CD8-positive, alpha-beta memory T cell (primary cell): ENCODE results near the gene C3AR1. TPM values are rescaled to one million over a fixed set of nuclear protein-coding genes. Genes with fewer than 3 reads are reported as not detected.
A peak's percentile ranks its signal among the peaks of the same experiment; 100 is the strongest.
"Not testable (repeated sequence)": the region's sequence is repeated elsewhere in the genome, so short reads cannot be mapped to it uniquely, and the experiment has no call there.

Experiments
- CTCF ChIA-PET: fragments of 350-600 bp; sonication (Branson Sonifier 250); formaldehyde crosslinking; loops from one replicate; lab custom pipeline; 2021; ENCODE audit warnings: antibody characterized with exemption; lab: Charles Lee
- POLR2A ChIA-PET: fragments of 350-600 bp; sonication (Branson Sonifier 250); formaldehyde crosslinking; loops from one replicate; lab custom pipeline; 2021; ENCODE audit warnings: antibody characterized with exemption; lab: Charles Lee
- DNase-seq, 5 donors: peaks; one replicate each; pipeline versions ENCODE4 v3.0.0 to v3.0.0-alpha.2; 2020 to 2022; ENCODE audit warnings: mixed read lengths in 1 of 5
- H3K27ac ChIP-seq: one replicate; pipeline ENCODE4 v1.7.0; 2013; ENCODE audit warnings: low read depth, mild to moderate bottlenecking, low read length, moderate library complexity
- H3K27me3 ChIP-seq: 2 replicates; pipeline ENCODE4 v1.7.0; 2013; ENCODE audit warnings: low read length, mild to moderate bottlenecking; ENCODE audit not compliant: insufficient read depth, poor library complexity, severe bottlenecking
- H3K36me3 ChIP-seq: 2 replicates; pipeline ENCODE4 v1.7.0; 2013; ENCODE audit warnings: mild to moderate bottlenecking, low read length, moderate library complexity; ENCODE audit not compliant: insufficient read depth
- H3K4me1 ChIP-seq: 2 replicates; pipeline ENCODE4 v1.7.0; 2013; ENCODE audit warnings: mild to moderate bottlenecking, low read length, moderate library complexity; ENCODE audit not compliant: insufficient read depth
- H3K4me3 ChIP-seq: 2 replicates; pipeline ENCODE4 v1.7.0; 2013; ENCODE audit warnings: mild to moderate bottlenecking, low read length
- H3K9me3 ChIP-seq: 2 replicates; pipeline ENCODE4 v1.7.0; 2013; ENCODE audit warnings: mild to moderate bottlenecking, low read length
- H3K27ac Mint-ChIP-seq, 8 donors: one replicate each; pipeline ENCODE4 v1.8.0; 2020 to 2021; ENCODE audit warnings: mixed read lengths in 8 of 8, mild to moderate bottlenecking in 6 of 8, inconsistent platforms in 3 of 8, moderate library complexity in 3 of 8
- H3K27me3 Mint-ChIP-seq, 2 donors: one replicate each; pipeline ENCODE4 v1.8.0; 2020 to 2021; ENCODE audit warnings: mixed read lengths in 2 of 2, mild to moderate bottlenecking in 1 of 2, moderate library complexity in 1 of 2
- H3K36me3 Mint-ChIP-seq, 3 donors: one replicate each; pipeline ENCODE4 v1.8.0; 2020 to 2021; ENCODE audit warnings: mixed read lengths in 3 of 3, inconsistent platforms in 1 of 3, mild to moderate bottlenecking in 1 of 3
- H3K4me1 Mint-ChIP-seq, 3 donors: one replicate each; pipeline ENCODE4 v1.8.0; 2020 to 2021; ENCODE audit warnings: mixed read lengths in 3 of 3, inconsistent platforms in 1 of 3, mild to moderate bottlenecking in 1 of 3
- H3K4me3 Mint-ChIP-seq, 7 donors: one replicate each; pipeline ENCODE4 v1.8.0; 2020 to 2021; ENCODE audit warnings: mixed read lengths in 7 of 7, mild to moderate bottlenecking in 6 of 7, moderate library complexity in 4 of 7, inconsistent platforms in 2 of 7
- H3K9me3 Mint-ChIP-seq, 5 donors: one replicate each; pipeline ENCODE4 v1.8.0; 2020 to 2022; ENCODE audit warnings: mixed read lengths in 5 of 5, mild to moderate bottlenecking in 3 of 5, moderate library complexity in 2 of 5, inconsistent platforms in 1 of 5
- polyA plus RNA-seq: library from polyadenylated mRNA; unstranded; fragments of 300-500 nt; fragmentation: Illumina TruSeq; gene quantifications from one replicate; pipeline ENCODE4 v1.2.3, GENCODE V29; 2021
- total RNA-seq, 2 experiments: library from RNA; stranded (reverse); gene quantifications; one replicate each; pipeline ENCODE4 v1.2.3, GENCODE V29; 2021

C3AR1 gene
- total and polyA plus RNA-seq, 3 experiments from 2014 or later, result 1.2 to 15.5 (median 2.0) TPM

DNA sequence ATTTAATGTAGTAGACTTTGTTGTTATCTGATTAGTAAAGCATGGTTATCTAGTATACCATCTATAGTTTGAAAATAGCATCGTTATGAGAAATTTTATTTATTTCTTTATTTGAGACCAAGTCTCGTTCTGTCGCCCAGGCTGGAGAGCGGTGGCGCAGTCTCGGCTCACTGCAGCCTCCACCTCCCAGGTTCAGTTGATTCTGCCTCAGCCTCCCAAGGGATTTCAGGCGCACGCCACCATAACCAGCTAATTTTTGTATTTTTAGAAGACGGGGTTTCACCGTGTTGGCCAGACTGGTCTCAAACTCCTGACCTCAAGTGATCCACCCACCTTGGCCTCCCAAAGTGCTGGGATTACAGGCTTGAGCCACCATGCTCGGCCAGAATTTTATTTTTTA is 23.1 kb upstream of the C3AR1 start:
- H3K36me3 ChIP-seq, result peaks cover 34% of the 10 kb centered on the region
- H3K27ac ChIP-seq, H3K9me3 Mint-ChIP-seq, H3K4me3 ChIP-seq, H3K27me3 ChIP-seq, H3K9me3 ChIP-seq, H3K4me3 Mint-ChIP-seq, DNase-seq, H3K27me3 Mint-ChIP-seq: not testable (repeated sequence)
- Mint-ChIP-seq H3K27ac (peak overlapping the region in 7 of 8 donors; percentile 91 to 96 (median 94)), H3K4me1 (peaks cover 42 to 57% (median 53%) of the 10 kb centered on the region in 3 donors), H3K36me3 (peaks cover 8 to 62% (median 22%) of the 10 kb centered on the region in 3 donors)
- H3K4me1 ChIP-seq, result peaks cover 47% of the 10 kb centered on the region
- POLR2A ChIA-PET, result interaction anchor here (0.9 kb wide), 1 partner anchor 57 kb away, joined by 4 read pairs; the partner anchor contains the start of gene FOXJ2
- CTCF ChIA-PET, result interaction anchor here (1.4 to 2.1 kb wide), 3 partner anchors 11 to 148 kb away, joined by 5 to 8 read pairs (median 7); no protein-coding TSS in a partner anchor

DNA sequence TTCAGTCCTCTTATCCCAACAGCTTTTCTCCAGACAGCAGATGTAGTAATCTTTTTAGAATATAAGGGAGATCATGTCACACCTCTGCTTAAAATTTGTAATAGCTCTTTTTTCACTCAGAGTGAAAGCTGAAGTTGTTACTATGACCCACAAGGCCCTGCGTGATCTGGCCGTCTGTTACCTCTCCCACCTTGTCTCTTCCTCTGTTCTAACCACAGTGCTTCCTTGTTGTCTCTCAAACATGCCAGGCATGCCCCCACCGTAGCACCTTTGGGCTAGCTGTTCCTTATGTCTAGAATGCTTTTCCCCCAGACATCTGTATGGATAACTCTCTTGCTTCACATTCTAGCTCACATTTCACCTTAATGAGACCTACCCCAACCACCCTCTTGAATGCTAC is 22.4 kb upstream of the C3AR1 start:
- CTCF ChIA-PET, result interaction anchor here (1.1 to 2.1 kb wide), 4 partner anchors 10 to 149 kb away, joined by 3 to 8 read pairs (median 6); no protein-coding TSS in a partner anchor
- Mint-ChIP-seq H3K27me3 (no peaks in the 10 kb centered on the region), H3K36me3 (peaks cover 8 to 57% (median 22%) of the 10 kb centered on the region in 3 donors), H3K4me3 (peak overlapping the region; percentile 70 to 83 (median 73)), H3K4me1 (peaks cover 49 to 64% (median 60%) of the 10 kb centered on the region in 3 donors), H3K27ac (peak overlapping the region; percentile 88 to 96 (median 94)), H3K9me3 (no peaks in the 10 kb centered on the region)
- DNase-seq, result peak; percentile 40 to 70 (median 58)
- Histone ChIP-seq H3K4me1 (peaks cover 54% of the 10 kb centered on the region), H3K27me3 (no peaks in the 10 kb centered on the region), H3K36me3 (peaks cover 33% of the 10 kb centered on the region), H3K27ac (peak overlapping the region; percentile 3), H3K9me3 (no peaks in the 10 kb centered on the region), H3K4me3 (peak overlapping the region; percentile 40)
- POLR2A ChIA-PET, result interaction anchor here (0.9 to 2.1 kb wide), 3 partner anchors 56 to 155 kb away, joined by 3 to 9 read pairs (median 4); partner anchors contain the start of gene FOXJ2

DNA sequence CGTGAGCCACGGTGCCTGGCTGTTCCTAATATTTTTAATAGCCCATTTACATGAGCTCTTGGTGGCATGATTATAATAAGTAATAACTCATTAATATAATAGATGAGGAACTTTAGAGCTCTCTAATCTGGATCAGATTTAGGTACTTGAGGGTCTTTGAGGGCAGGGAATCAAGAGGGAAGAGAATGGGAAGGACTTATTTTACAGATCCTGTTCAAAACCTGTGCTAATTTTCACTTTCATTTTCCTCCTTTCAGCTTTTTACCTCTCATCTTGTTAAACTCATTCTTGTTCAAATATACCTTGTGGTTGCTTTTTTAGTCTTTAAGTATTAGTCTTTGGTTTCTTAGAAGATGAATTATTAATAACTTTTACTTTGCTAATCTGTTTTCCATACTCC is 21.5 kb upstream of the C3AR1 start:
- peak overlapping the region; percentile 40 for H3K4me3 ChIP-seq
- peaks cover 25% of the 10 kb centered on the region for H3K36me3 ChIP-seq
- H3K27ac ChIP-seq, result peak overlapping the region; percentile 31
- H3K27me3 Mint-ChIP-seq, result peaks cover 0 to 3% of the 10 kb centered on the region in 2 donors
- H3K4me1 Mint-ChIP-seq, result peaks cover 54 to 73% (median 69%) of the 10 kb centered on the region in 3 donors
- H3K9me3 ChIP-seq, result no peaks in the 10 kb centered on the region
- peak overlapping the region; percentile 70 to 83 (median 73) for H3K4me3 Mint-ChIP-seq
- CTCF ChIA-PET, result interaction anchor here (1.1 to 2.1 kb wide), 6 partner anchors 9 to 150 kb away, joined by 3 to 8 read pairs (median 4); no protein-coding TSS in a partner anchor
- no peaks in the 10 kb centered on the region for H3K9me3 Mint-ChIP-seq
- POLR2A ChIA-PET, result interaction anchor here (0.7 to 2.1 kb wide), 2 partner anchors 9 to 60 kb away, joined by 3 to 9 read pairs; no protein-coding TSS in a partner anchor
- peak in 2 of 5 donors; percentile 7 to 20 for DNase-seq
- peaks cover 5 to 51% (median 19%) of the 10 kb centered on the region in 3 donors for H3K36me3 Mint-ChIP-seq
- peaks cover 63% of the 10 kb centered on the region for H3K4me1 ChIP-seq
- H3K27me3 ChIP-seq, result no peaks in the 10 kb centered on the region
- H3K27ac Mint-ChIP-seq, result peak overlapping the region; percentile 88 to 96 (median 94)

DNA sequence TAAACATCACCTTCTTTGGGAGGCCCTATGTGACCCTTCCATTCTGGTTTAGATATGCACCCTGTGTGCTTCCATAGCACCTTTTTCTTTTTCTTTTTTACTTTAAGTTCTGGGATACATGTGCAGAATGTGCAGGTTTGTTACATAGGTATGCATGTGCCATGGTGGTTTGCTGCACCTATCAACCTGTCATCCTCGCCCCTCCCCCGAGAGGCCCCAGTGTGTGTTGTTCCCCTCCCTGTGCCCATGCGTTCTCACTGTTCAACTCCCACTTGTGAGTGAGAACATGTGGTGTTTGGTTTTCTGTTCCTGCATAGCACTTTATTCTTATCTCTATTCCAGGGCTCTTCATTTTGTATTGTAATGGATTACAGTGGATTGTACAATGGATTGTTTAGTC is 18.2 kb upstream of the C3AR1 start:
- H3K27ac Mint-ChIP-seq, result peak overlapping the region; percentile 60 to 100 (median 96)
- DNase-seq, result peak in 1 of 5 donors; percentile 18
- CTCF ChIA-PET, H3K36me3 ChIP-seq, H3K27me3 ChIP-seq, H3K9me3 Mint-ChIP-seq, POLR2A ChIA-PET, H3K27me3 Mint-ChIP-seq, H3K27ac ChIP-seq, H3K4me3 ChIP-seq, H3K9me3 ChIP-seq: not testable (repeated sequence)
- peaks cover 74 to 90% (median 81%) of the 10 kb centered on the region in 3 donors for H3K4me1 Mint-ChIP-seq
- H3K4me1 ChIP-seq, result peaks cover 74% of the 10 kb centered on the region
- peak overlapping the region; percentile 37 to 99 (median 97) for H3K4me3 Mint-ChIP-seq
- peaks cover 0 to 34% (median 4%) of the 10 kb centered on the region in 3 donors for H3K36me3 Mint-ChIP-seq

DNA sequence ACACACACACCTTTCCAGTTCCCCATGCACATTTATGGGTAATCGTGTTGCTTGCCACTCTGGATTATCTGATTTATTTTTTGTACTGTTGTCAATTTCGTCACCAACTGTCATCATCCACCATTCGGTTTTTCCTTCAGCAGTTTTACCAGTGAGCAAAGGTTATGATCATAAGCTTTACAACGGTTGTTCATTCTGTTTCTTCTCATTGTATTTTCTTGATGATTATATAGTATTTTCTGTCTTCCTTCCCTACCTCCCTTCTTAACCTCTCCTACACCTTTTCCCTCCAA is 16.6 kb upstream of the C3AR1 start:
- Mint-ChIP-seq H3K27me3 (peaks cover 0 to 3% of the 10 kb centered on the region in 2 donors), H3K4me1 (peaks cover 70 to 91% (median 81%) of the 10 kb centered on the region in 3 donors), H3K4me3 (peak overlapping the region; percentile 95 to 99 (median 98)), H3K36me3 (peaks cover 0 to 32% (median 4%) of the 10 kb centered on the region in 3 donors), H3K27ac (peak overlapping the region; percentile 98 to 100 (median 99)), H3K9me3 (no peaks in the 10 kb centered on the region)
- Histone ChIP-seq H3K9me3 (no peaks in the 10 kb centered on the region), H3K4me3 (peak overlapping the region; percentile 87), H3K4me1 (peaks cover 70% of the 10 kb centered on the region), H3K27me3 (no peaks in the 10 kb centered on the region), H3K27ac (peak overlapping the region; percentile 89), H3K36me3 (no peaks in the 10 kb centered on the region)
- CTCF ChIA-PET, result interaction anchor here (1.2 kb wide), 1 partner anchor 37 kb away, joined by 6 read pairs; no protein-coding TSS in a partner anchor
- POLR2A ChIA-PET, result interaction anchor here (0.7 to 2.2 kb wide), 3 partner anchors 55 to 1858 kb away, joined by 3 to 15 read pairs (median 3); no protein-coding TSS in a partner anchor
- no peak for DNase-seq

DNA sequence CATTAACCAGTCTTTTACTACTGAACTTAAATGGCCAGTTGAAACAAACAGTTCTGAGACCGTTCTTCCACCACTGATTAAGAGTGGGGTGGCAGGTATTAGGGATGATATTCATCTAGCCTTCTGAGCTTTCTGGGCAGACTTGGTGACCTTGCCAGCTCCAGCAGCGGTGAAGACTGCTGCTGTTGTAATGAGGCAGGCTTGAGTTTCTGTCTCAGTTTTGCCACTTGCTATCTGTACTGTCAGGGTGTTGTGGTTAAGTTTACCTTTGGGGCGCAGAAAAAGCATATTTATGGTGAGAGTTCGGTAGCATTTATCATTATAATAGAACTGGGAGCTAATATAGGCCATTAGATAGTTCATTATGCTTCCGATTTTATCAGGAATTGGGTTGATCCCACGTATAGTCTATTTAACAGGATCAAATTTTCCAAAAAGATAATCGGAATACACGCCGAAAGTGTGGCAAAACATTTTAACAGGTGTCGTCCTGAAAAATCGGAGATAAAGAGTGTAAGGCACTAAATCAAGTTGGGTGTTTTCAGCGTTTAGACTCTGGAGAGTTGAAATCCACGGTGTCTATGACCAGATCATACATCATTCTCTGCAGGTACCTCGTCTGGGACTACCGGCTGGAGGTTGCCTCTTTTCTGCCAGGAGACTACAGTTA is 15.2 kb upstream of the C3AR1 start:
- H3K27ac Mint-ChIP-seq, result peak overlapping the region; percentile 98 to 100 (median 99)
- peaks cover 62 to 84% (median 68%) of the 10 kb centered on the region in 3 donors for H3K4me1 Mint-ChIP-seq
- H3K4me3 Mint-ChIP-seq, result peak overlapping the region; percentile 95 to 99 (median 98)
- no peaks in the 10 kb centered on the region for H3K9me3 ChIP-seq
- H3K27ac ChIP-seq, result peak overlapping the region; percentile 89
- no peaks in the 10 kb centered on the region for H3K27me3 ChIP-seq
- no peaks in the 10 kb centered on the region for H3K36me3 ChIP-seq
- peak in 3 of 5 donors; percentile 13 to 54 (median 39) for DNase-seq
- H3K4me1 ChIP-seq, result peaks cover 56% of the 10 kb centered on the region
- ChIA-PET POLR2A (interaction anchor here (0.6 to 2.2 kb wide), 4 partner anchors 15 to 148 kb away, joined by 5 to 15 read pairs (median 6); partner anchors contain the start of genes C3AR1 and SLC2A3), CTCF (interaction anchor here (1.0 to 5.2 kb wide), 3 partner anchors 15 to 219 kb away, joined by 3 to 130 read pairs (median 7); partner anchors contain the start of gene C3AR1)
- no peaks in the 10 kb centered on the region for H3K9me3 Mint-ChIP-seq
- peak overlapping the region; percentile 87 for H3K4me3 ChIP-seq
- H3K36me3 Mint-ChIP-seq, result peaks cover 0 to 29% (median 2%) of the 10 kb centered on the region in 3 donors
- peaks cover 0 to 3% of the 10 kb centered on the region in 2 donors for H3K27me3 Mint-ChIP-seq

DNA sequence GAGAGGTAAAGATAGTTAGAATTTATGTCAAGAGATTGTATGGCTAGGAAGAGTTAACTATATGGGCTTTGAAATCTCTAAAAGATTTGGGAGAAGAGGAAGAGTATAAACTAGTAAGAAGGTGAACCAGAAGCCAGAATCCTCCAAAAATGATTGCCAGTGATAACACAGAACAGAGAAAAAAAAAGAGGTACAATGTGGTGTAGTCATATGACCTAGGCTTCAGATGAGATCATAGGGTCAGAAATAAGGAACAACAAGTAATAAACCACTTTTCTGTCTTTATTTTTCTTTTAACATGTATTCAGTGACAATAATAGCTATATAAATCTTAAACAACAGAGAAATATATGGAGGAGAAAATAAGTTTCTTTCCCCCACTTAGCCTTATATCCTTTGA is 14.0 kb upstream of the C3AR1 start:
- H3K9me3 ChIP-seq, result no peaks in the 10 kb centered on the region
- ChIA-PET POLR2A (interaction anchor here (1.3 to 1.7 kb wide), 2 partner anchors 53 to 147 kb away, joined by 3 to 5 read pairs; no protein-coding TSS in a partner anchor), CTCF (interaction anchor here (5.2 kb wide), 1 partner anchor 34 kb away, joined by 130 read pairs; no protein-coding TSS in a partner anchor)
- H3K4me3 ChIP-seq, result no peak overlapping the region
- DNase-seq, result no peak
- H3K4me1 ChIP-seq, result peaks cover 48% of the 10 kb centered on the region
- peak overlapping the region; percentile 32 to 77 (median 47) for H3K4me3 Mint-ChIP-seq
- H3K27ac Mint-ChIP-seq, result peak overlapping the region; percentile 79 to 100 (median 98)
- peaks cover 0 to 3% of the 10 kb centered on the region in 2 donors for H3K27me3 Mint-ChIP-seq
- H3K27ac ChIP-seq, result peak overlapping the region; percentile 2
- H3K4me1 Mint-ChIP-seq, result peaks cover 56 to 75% (median 64%) of the 10 kb centered on the region in 3 donors
- no peaks in the 10 kb centered on the region for H3K36me3 ChIP-seq
- H3K27me3 ChIP-seq, result no peaks in the 10 kb centered on the region
- H3K36me3 Mint-ChIP-seq, result peaks cover 0 to 22% (median 0%) of the 10 kb centered on the region in 3 donors
- H3K9me3 Mint-ChIP-seq, result no peaks in the 10 kb centered on the region
